ENCODE data around the gene KIAA1549.

- TF ChIP-seq CTCF (conservative IDR thresholded peaks at IDR 0.05; ENCODE audit: low read depth, low read length) (no peak), POLR2A (IDR thresholded peaks at IDR 0.05; ENCODE audit: low read depth, low read length) (no peak), RFX5 (IDR thresholded peaks at IDR 0.05; ENCODE audit: low read depth, low read length) (no peak), RAD21 (IDR thresholded peaks at IDR 0.05; ENCODE audit: low read length) (no peak), USF2 (IDR thresholded peaks at IDR 0.05; ENCODE audit: low read depth, low read length) (no peak), MXI1 (IDR thresholded peaks at IDR 0.05; ENCODE audit: borderline replicate concordance, low read depth, low read length) (no peak), RCOR1 (IDR thresholded peaks at IDR 0.05; ENCODE audit: insufficient replicate concordance, low read length) (no peak), SMC3 (IDR thresholded peaks at IDR 0.05; ENCODE audit: low read depth, low read length) (no peak), CHD1 (IDR thresholded peaks at IDR 0.05; ENCODE audit: low read depth, low read length) (no peak), MAZ (IDR thresholded peaks at IDR 0.05; ENCODE audit: borderline replicate concordance, low read depth, low read length) (no peak), CEBPB (IDR thresholded peaks at IDR 0.05; ENCODE audit: low read depth, low read length) (no peak), BHLHE40 (IDR thresholded peaks at IDR 0.05; ENCODE audit: low read depth, low read length) (no peak)
Measured at GRCh38 chr7:138889582-138890498, 91.3 kb downstream of the KIAA1549 start.
